HEK293 (cell line): ENCODE data around the gene INO80E.

Experiments
- HOXC10 ChIP-seq: sonication (generic); formaldehyde crosslinking; IDR thresholded peaks from 2 replicates; pipeline ENCODE4 v1.8.1; 2023; ENCODE audit warnings: mild to moderate bottlenecking, missing genetic modification reagents
- MEIS1 ChIP-seq: sonication (generic); formaldehyde crosslinking; IDR thresholded peaks from 2 replicates; pipeline ENCODE4 v1.8.1; 2022; ENCODE audit warnings: missing genetic modification reagents, mild to moderate bottlenecking, borderline replicate concordance
- ZBTB17 ChIP-seq: fragments of 450-650 bp; formaldehyde crosslinking; IDR thresholded peaks from 2 replicates; pipeline ENCODE4 v1.5.1; 2016; ENCODE audit warnings: missing biosample characterization, missing genetic modification characterization
- ZNF175 ChIP-seq: fragments of 450-650 bp; formaldehyde crosslinking; IDR thresholded peaks from 2 replicates; pipeline ENCODE4 v1.5.1; 2016; ENCODE audit warnings: missing biosample characterization, missing genetic modification characterization
- ZNF341 ChIP-seq: fragments of 450-650 bp; formaldehyde crosslinking; IDR thresholded peaks from 2 replicates; pipeline ENCODE4; 2016; ENCODE audit warnings: low read depth, missing biosample characterization, missing genetic modification characterization
- ZNF433 ChIP-seq: fragments of 450-650 bp; formaldehyde crosslinking; IDR thresholded peaks from 2 replicates; pipeline ENCODE4 v1.5.1; 2016; ENCODE audit warnings: missing biosample characterization, missing genetic modification characterization, low read depth
- ZNF571 ChIP-seq: fragments of 450-650 bp; formaldehyde crosslinking; IDR thresholded peaks from 2 replicates; pipeline ENCODE4 v1.5.0; 2017; ENCODE audit warnings: missing biosample characterization, missing genetic modification characterization
- ZNF621 ChIP-seq: fragments of 450-650 bp; formaldehyde crosslinking; IDR thresholded peaks from 2 replicates; pipeline ENCODE4 v1.5.1; 2017; ENCODE audit warnings: missing biosample characterization, missing genetic modification characterization
- TF ChIP-seq, protein P1 (sequence below): fragments of 450-650 bp; formaldehyde crosslinking; IDR thresholded peaks from 2 replicates; pipeline ENCODE4 v1.5.1; 2016; ENCODE audit warnings: missing biosample characterization, missing genetic modification characterization
- TF ChIP-seq, protein P2 (sequence below): fragments of 450-650 bp; formaldehyde crosslinking; IDR thresholded peaks from 2 replicates; pipeline ENCODE4 v1.5.1; 2016; ENCODE audit warnings: missing biosample characterization, missing genetic modification characterization

DNA sequence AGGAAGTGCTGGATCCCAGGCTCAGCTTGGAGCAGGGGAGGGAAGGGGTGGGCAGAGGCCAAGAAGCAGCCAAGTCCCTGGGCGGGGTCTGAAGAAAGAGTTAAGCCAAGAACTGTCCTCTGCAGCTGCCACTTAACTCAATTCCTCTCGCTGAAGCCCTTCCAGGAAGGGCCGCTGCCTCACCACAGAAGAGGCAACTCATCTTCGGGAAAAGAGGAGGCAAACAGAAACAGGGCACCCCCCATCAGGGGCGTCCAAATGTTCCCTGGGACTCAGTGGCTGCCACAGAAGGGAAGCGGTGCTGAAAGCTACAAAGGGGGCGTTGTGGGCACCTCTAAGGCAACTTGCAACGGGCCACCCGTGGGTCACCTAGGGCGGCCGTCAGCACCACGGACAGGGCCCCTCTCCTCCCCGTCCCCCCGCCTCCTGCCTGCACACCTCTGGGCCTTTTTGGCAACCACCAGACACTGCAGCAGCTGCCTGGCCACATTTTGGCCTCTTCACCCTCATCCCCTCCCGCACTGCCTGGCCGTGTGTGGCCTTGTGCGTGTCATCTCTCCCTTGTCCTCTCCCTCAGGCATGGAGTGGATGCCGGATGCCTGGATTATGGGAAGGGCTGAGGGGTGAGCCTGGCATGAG lies 32.5 kb downstream of the INO80E start:
- no peak for TF ChIP-seq HOXC10 (CRISPR knock-in tag)
- TF ChIP-seq MEIS1 (CRISPR knock-in tag), result no peak
- TF ChIP-seq ZNF341 (tag by site-specific recombination), result no peak
- TF ChIP-seq ZNF433 (tag by site-specific recombination), result no peak
- TF ChIP-seq, protein P1, sequence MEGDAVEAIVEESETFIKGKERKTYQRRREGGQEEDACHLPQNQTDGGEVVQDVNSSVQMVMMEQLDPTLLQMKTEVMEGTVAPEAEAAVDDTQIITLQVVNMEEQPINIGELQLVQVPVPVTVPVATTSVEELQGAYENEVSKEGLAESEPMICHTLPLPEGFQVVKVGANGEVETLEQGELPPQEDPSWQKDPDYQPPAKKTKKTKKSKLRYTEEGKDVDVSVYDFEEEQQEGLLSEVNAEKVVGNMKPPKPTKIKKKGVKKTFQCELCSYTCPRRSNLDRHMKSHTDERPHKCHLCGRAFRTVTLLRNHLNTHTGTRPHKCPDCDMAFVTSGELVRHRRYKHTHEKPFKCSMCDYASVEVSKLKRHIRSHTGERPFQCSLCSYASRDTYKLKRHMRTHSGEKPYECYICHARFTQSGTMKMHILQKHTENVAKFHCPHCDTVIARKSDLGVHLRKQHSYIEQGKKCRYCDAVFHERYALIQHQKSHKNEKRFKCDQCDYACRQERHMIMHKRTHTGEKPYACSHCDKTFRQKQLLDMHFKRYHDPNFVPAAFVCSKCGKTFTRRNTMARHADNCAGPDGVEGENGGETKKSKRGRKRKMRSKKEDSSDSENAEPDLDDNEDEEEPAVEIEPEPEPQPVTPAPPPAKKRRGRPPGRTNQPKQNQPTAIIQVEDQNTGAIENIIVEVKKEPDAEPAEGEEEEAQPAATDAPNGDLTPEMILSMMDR (tag by site-specific recombination), result no peak
- TF ChIP-seq ZBTB17 (tag by site-specific recombination), result no peak
- no peak for TF ChIP-seq ZNF621 (tag by site-specific recombination)
- no peak for TF ChIP-seq ZNF175 (tag by site-specific recombination)
- TF ChIP-seq, protein P2, sequence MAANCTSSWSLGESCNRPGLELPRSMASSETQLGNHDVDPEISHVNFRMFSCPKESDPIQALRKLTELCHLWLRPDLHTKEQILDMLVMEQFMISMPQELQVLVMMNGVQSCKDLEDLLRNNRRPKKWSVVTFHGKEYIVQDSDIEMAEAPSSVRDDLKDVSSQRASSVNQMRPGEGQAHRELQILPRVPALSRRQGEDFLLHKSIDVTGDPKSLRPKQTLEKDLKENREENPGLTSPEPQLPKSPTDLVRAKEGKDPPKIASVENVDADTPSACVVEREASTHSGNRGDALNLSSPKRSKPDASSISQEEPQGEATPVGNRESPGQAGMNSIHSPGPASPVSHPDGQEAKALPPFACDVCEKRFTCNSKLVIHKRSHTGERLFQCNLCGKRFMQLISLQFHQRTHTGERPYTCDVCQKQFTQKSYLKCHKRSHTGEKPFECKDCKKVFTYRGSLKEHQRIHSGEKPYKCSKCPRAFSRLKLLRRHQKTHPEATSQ (tag by site-specific recombination), result no peak
- no peak for TF ChIP-seq ZNF571 (tag by site-specific recombination)
